Lower leg skin (tissue), 4 donors: ENCODE data around the gene POLD4. TPM values are rescaled to one million over a fixed set of nuclear protein-coding genes. Genes with fewer than 3 reads are reported as not detected.

Source experiments
- DNase-seq, 2 donors: peaks; one replicate each; pipeline ENCODE4 v3.0.0-alpha.2; 2019; ENCODE audit warnings: low spot score in 2 of 2
- H3K4me3 ChIP-seq: fragments of 200-600 bp; sonication (generic); 2 replicates; pipeline ENCODE4 v1.5.1; 2017; ENCODE audit warnings: mild to moderate bottlenecking, low read depth; ENCODE audit not compliant: poor library complexity, severe bottlenecking
- POLR2A ChIP-seq, 2 donors: fragments of 450-650 bp; IDR thresholded peaks; one replicate each; pipeline ENCODE4 v1.6.1; 2016 to 2017; ENCODE audit warnings: antibody characterized with exemption in 2 of 2, mild to moderate bottlenecking in 1 of 2, moderate library complexity in 1 of 2
- WGBS, 2 donors: methylation state at CpG; one replicate each; pipeline ENCODE4 v1.1.5; 2018; 5-methylcytosine and 5-hydroxymethylcytosine counted together
- intact Hi-C: fragments of 100-400 bp; cut with DNase I; formaldehyde crosslinking; loops from one replicate; pipeline ENCODE4 v1.15.0; 2023; ENCODE audit warnings: low total_unique reads
- total RNA-seq, 4 donors: library from RNA; depleted of rRNA; stranded (reverse); fragments of >200 nt; gene quantifications; one replicate each; pipeline ENCODE4 v1.1.0, GENCODE V29; 2016
- TF ChIP-seq, protein P1 (sequence below), 3 donors: fragments of 450-650 bp; IDR thresholded peaks; one replicate each; pipeline ENCODE4 v1.5.1; 2016; ENCODE audit warnings: antibody characterized with exemption in 3 of 3, mild to moderate bottlenecking in 3 of 3, moderate library complexity in 2 of 3

POLD4 gene
- total RNA-seq, 4 donors from 2014 or later = 82.3 to 126 (median 86.4) TPM

- TF ChIP-seq, protein P1, sequence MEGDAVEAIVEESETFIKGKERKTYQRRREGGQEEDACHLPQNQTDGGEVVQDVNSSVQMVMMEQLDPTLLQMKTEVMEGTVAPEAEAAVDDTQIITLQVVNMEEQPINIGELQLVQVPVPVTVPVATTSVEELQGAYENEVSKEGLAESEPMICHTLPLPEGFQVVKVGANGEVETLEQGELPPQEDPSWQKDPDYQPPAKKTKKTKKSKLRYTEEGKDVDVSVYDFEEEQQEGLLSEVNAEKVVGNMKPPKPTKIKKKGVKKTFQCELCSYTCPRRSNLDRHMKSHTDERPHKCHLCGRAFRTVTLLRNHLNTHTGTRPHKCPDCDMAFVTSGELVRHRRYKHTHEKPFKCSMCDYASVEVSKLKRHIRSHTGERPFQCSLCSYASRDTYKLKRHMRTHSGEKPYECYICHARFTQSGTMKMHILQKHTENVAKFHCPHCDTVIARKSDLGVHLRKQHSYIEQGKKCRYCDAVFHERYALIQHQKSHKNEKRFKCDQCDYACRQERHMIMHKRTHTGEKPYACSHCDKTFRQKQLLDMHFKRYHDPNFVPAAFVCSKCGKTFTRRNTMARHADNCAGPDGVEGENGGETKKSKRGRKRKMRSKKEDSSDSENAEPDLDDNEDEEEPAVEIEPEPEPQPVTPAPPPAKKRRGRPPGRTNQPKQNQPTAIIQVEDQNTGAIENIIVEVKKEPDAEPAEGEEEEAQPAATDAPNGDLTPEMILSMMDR (IDR thresholded peaks at IDR 0.05) = no peak
- no peak for TF ChIP-seq POLR2A (IDR thresholded peaks at IDR 0.05)
- intact Hi-C loops = no loop called here
- WGBS, 2 donors = 65 to 81% methylated on average over 13 to 14 of the region's 14 CpGs
- peak in 1 of 2 donors; percentile 81 for DNase-seq
- no peak overlapping the region for H3K4me3 ChIP-seq
These were observed 43.7 kb downstream of the POLD4 start for GRCh38 chr11:67309661-67310061.

DNA sequence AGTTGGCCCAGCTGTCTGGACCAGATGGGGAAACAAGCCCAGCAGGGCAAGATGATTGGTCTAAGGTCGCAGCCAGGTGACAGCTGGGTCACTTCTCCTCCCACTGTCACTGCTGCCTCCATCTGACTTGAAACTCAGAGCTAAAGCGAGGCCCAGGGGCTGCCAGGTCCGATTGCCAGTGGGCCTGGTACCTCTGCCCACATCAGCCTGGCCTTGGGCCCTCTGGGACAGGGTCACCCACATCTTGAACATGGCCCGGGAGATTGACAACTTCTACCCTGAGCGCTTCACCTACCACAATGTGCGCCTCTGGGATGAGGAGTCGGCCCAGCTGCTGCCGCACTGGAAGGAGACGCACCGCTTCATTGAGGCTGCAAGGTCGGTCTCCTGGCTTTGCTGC is 44.2 kb downstream of the POLD4 start:
- WGBS, 2 donors = 94 to 96% methylated on average over 11 of the region's 11 CpGs
- intact Hi-C loops = no loop called here
- no peak overlapping the region for H3K4me3 ChIP-seq
- DNase-seq = peak in 1 of 2 donors; percentile 82
- TF ChIP-seq, protein P1 (IDR thresholded peaks at IDR 0.05) = no peak
- no peak for TF ChIP-seq POLR2A (IDR thresholded peaks at IDR 0.05)

DNA sequence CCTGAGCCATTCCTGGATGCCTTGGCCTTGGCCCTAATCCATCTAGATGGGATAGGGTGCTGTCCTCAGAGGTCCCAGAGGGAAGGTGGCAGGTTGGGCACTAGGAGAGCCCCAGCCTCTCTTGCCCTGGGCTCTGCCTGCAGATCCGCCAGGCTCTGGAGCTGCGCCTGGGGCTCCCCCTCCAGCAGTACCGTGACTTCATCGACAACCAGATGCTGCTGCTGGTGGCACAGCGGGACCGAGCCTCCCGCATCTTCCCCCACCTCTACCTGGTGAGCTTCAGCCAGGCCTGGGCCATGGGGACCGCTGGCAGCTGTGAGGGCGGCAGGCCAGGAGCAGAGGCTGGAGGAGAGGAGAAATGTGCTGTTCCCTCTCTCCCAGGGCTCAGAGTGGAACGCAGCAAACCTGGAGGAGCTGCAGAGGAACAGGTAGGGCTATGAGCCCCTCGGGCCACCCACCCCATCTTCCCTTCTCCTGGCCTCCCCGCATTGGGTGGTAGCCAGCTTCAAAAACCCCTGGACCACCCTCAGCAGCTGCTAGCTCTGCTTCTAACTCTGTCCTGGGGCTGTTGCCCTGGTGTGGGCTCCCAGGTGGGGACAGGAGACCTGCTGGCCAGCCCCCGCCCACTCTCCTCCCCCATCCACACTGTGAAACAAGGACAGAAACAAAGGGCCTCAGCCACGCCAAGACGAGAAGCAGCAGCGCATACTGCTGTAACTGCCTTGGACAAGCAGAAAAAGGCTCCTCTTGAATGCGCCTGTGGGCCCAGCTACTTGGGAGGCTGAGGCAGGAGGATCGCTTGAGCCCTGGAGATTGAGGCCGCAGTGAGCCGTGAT is 45.1 kb downstream of the POLD4 start:
- intact Hi-C loops = no loop called here
- peak in 1 of 2 donors; percentile 77 for DNase-seq
- 91 to 96% methylated on average over 18 to 19 of the region's 20 CpGs for WGBS, 2 donors

DNA sequence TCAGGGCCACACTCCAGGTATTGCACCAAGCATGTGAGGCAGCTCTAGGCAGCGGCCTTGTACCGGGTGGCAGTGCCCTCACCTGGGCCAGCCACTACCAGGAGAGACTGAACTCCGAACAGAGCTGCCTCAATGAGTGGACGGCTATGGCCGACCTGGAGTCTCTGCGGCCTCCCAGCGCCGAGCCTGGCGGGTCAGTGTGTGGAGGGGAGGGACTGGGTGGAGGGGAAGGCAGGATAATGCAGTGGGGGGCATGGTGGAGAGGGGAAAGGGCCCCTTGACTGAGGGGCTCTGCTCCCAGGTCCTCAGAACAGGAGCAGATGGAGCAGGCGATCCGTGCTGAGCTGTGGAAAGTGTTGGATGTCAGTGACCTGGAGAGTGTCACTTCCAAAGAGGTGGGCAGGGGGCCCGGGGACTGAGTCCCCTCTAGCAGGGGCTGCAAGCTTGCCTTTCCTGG is 45.8 kb downstream of the POLD4 start:
- WGBS, 2 donors = 88% methylated on average over 11 to 12 of the region's 12 CpGs
- DNase-seq = no peak
- intact Hi-C loops = no loop called here
- TF ChIP-seq POLR2A (IDR thresholded peaks at IDR 0.05) = no peak
- TF ChIP-seq, protein P1 (IDR thresholded peaks at IDR 0.05) = no peak
- H3K4me3 ChIP-seq = no peak overlapping the region

More for the DNA sequence above, 45.1 kb downstream of the POLD4 start:
- H3K4me3 ChIP-seq = no peak overlapping the region
- TF ChIP-seq POLR2A (IDR thresholded peaks at IDR 0.05) = no peak
- TF ChIP-seq, protein P1 (IDR thresholded peaks at IDR 0.05) = no peak

DNA sequence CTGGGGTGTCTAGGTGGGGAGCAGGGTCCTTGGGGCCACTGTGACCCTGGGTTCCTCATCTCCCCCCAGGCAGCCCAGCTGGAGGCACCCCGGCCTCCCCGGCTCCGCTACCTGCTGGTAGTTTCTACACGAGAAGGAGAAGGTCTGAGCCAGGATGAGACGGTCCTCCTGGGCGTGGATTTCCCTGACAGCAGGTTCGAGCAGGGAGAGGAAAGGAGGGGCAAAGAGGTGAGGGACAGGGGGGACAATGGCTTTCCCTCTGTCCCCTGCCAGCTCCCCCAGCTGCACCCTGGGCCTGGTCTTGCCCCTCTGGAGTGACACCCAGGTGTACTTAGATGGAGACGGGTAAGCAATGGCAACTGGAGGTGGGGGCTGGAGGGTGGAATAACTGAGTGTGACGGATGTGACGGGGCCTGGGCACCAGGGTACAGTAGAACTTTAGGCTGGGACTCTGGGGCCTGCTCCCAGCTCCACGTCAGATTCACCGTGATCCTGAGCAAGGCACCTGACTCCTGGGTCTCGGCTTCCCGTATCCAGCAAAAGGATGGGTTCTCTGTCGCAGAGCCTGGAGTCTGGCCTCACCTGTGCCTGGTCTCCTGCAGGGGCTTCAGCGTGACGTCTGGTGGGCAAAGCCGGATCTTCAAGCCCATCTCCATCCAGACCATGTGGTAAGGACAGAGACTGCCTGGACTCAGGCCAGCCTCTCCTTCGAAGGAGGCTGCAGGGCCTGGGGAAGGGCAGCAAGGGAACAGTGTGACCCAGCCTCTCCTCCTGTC is 46.4 kb downstream of the POLD4 start:
- peak in 1 of 2 donors; percentile 86 for DNase-seq
- WGBS, 2 donors = 83 to 85% methylated on average over 19 of the region's 19 CpGs
- H3K4me3 ChIP-seq = no peak overlapping the region
- TF ChIP-seq POLR2A (IDR thresholded peaks at IDR 0.05) = no peak
- TF ChIP-seq, protein P1 (IDR thresholded peaks at IDR 0.05) = no peak
- intact Hi-C loops = no loop called here
